Endothelial cell of umbilical vein (primary cell): ENCODE measurements around the gene SOX9. TPM values are rescaled to one million over a fixed set of nuclear protein-coding genes. Genes with fewer than 3 reads are reported as not detected.

Experiments used
- BruUV-seq: library from RNA; stranded (reverse); fragments of 400-500 nt; replicated peaks from 2 replicates; lab custom pipeline; 2021; lab: Mats Ljungman, UMichigan
- CTCF ChIA-PET: fragments of 300-600, 350-600 bp; sonication (Branson Sonifier 250); formaldehyde crosslinking; loops from one replicate; lab custom pipeline; 2021; ENCODE audit warnings: antibody characterized with exemption, inconsistent platforms; lab: Charles Lee
- POLR2A ChIA-PET: fragments of 300-600, 350-600 bp; sonication (Branson Sonifier 250); formaldehyde crosslinking; loops from one replicate; lab custom pipeline; 2021; ENCODE audit warnings: antibody characterized with exemption, inconsistent platforms; lab: Charles Lee
- DNase-seq: peaks from one replicate; pipeline ENCODE4 v3.0.0-alpha.2; 2011; ENCODE audit warnings: low read depth, low spot score
- FAIRE-seq: peaks from 2 replicates; lab custom pipeline; 2011; peaks lifted over from hg19 to GRCh38; lab: Jason Lieb, UNC
- H2AFZ ChIP-seq: 2 replicates; pipeline ENCODE4 v1.6.0; 2012; ENCODE audit warnings: low read depth, low read length, control low read depth, inconsistent platforms
- H3K27ac ChIP-seq: 2 replicates; pipeline ENCODE4 v1.5.1; 2011; ENCODE audit warnings: low read depth, mild to moderate bottlenecking, control low read depth, low read length, moderate library complexity; ENCODE audit not compliant: insufficient read depth
- H3K27me3 ChIP-seq, 2 experiments: 2 replicates each; pipeline versions ENCODE4 v1.6.0 to v1.6.1; 2011; ENCODE audit warnings: low read length in 2 of 2, mixed read lengths in 1 of 2; ENCODE audit not compliant: control insufficient read depth in 2 of 2, insufficient read depth in 2 of 2
- H3K36me3 ChIP-seq, 2 experiments: 2 replicates in 1 of 2; 3 replicates in 1 of 2; pipeline ENCODE4 v1.5.1; 2011; ENCODE audit warnings: low read length in 2 of 2, mild to moderate bottlenecking in 1 of 2, moderate library complexity in 1 of 2; ENCODE audit not compliant: control insufficient read depth in 2 of 2, insufficient read depth in 2 of 2; ENCODE audit errors: extremely low read depth in 1 of 2
- H3K4me1 ChIP-seq: 3 replicates; pipeline ENCODE4 v1.5.1; 2011; ENCODE audit warnings: mild to moderate bottlenecking, low read length; ENCODE audit not compliant: control insufficient read depth, insufficient read depth; ENCODE audit errors: extremely low read depth
- H3K4me2 ChIP-seq: 2 replicates; pipeline ENCODE4 v1.6.1; 2011; ENCODE audit warnings: low read length, control low read depth, mixed read lengths; ENCODE audit not compliant: insufficient read depth
- H3K4me3 ChIP-seq, 3 experiments: fragments of 200-600 bp in 1 of 3; sonication (generic), shearing (Covaris generic) in 1 of 3; replicated peaks in 1 of 3; 2 replicates each; pipeline ENCODE4 v1.5.1; 2011 to 2016; ENCODE audit warnings: control low read depth in 3 of 3, low read length in 3 of 3, mild to moderate bottlenecking in 2 of 3, inconsistent platforms in 1 of 3, low read depth in 1 of 3, moderate library complexity in 1 of 3; ENCODE audit not compliant: insufficient read depth in 1 of 3
- H3K79me2 ChIP-seq: 2 replicates; pipeline ENCODE4 v1.6.0; 2012; ENCODE audit warnings: low read length, inconsistent platforms; ENCODE audit not compliant: control insufficient read depth, insufficient read depth
- H3K9ac ChIP-seq: replicated peaks from 2 replicates; pipeline ENCODE3; 2011; ENCODE audit warnings: low read length, control low read depth; ENCODE audit not compliant: insufficient read depth; ENCODE audit errors: extremely low read depth
- H3K9me1 ChIP-seq: replicated peaks from 3 replicates; pipeline ENCODE4 v1.6.0; 2011; ENCODE audit warnings: mild to moderate bottlenecking, low read length; ENCODE audit not compliant: control insufficient read depth, insufficient read depth; ENCODE audit errors: extremely low read depth
- H3K9me3 ChIP-seq: replicated peaks from 2 replicates; pipeline ENCODE4 v1.5.1; 2012; ENCODE audit warnings: low read length, inconsistent platforms; ENCODE audit not compliant: control insufficient read depth, insufficient read depth
- H4K20me1 ChIP-seq: replicated peaks from 2 replicates; pipeline ENCODE3; 2011; ENCODE audit warnings: mild to moderate bottlenecking, low read length; ENCODE audit not compliant: control insufficient read depth, insufficient read depth; ENCODE audit errors: extremely low read depth
- EZH2 ChIP-seq: IDR thresholded peaks from 2 replicates; pipeline ENCODE4 v1.6.1; 2012; ENCODE audit warnings: borderline replicate concordance, low read depth, mild to moderate bottlenecking, moderate library complexity, low read length, inconsistent platforms; ENCODE audit not compliant: severe bottlenecking
- FOS ChIP-seq: IDR thresholded peaks from 2 replicates; pipeline ENCODE4 v1.6.1; 2011; ENCODE audit warnings: mild to moderate bottlenecking, low read length, moderate library complexity, borderline replicate concordance; ENCODE audit not compliant: insufficient read depth
- GATA2 ChIP-seq: IDR thresholded peaks from 2 replicates; pipeline ENCODE4 v1.7.0; 2011; ENCODE audit warnings: low read depth, mild to moderate bottlenecking, moderate library complexity, mixed read lengths, low read length; ENCODE audit not compliant: insufficient read length, insufficient read depth
- JUN ChIP-seq: IDR thresholded peaks from 2 replicates; pipeline ENCODE4 v1.6.1; 2011; ENCODE audit warnings: borderline replicate concordance, low read depth; ENCODE audit not compliant: insufficient read length, insufficient read depth
- MYC ChIP-seq: IDR thresholded peaks from one replicate; pipeline ENCODE4 v1.6.1; 2011; ENCODE audit warnings: mild to moderate bottlenecking, low read depth, low read length
- POLR2A ChIP-seq: IDR thresholded peaks from 2 replicates; pipeline ENCODE4 v1.6.1; 2012; ENCODE audit warnings: low read depth, mild to moderate bottlenecking, control low read depth, low read length
- POLR2AphosphoS5 ChIP-seq: IDR thresholded peaks from 2 replicates; pipeline ENCODE4 v1.6.1; 2012; ENCODE audit warnings: low read depth, mild to moderate bottlenecking, control low read depth, low read length, moderate library complexity; ENCODE audit not compliant: insufficient read depth
- dilution Hi-C: fragments of 300-500 bp; cut with MboI; formaldehyde crosslinking; loops from one replicate; pipeline ENCODE4 v1.15.0; 2019; ENCODE audit warnings: low sequenced_read_pairs; ENCODE audit not compliant: extremely low pct_ligation_motif_present
- intact Hi-C: fragments of 100-400 bp; cut with micrococcal nuclease; formaldehyde crosslinking; loops from one replicate; pipeline ENCODE4 v1.10.0; 2022
- polyA plus RNA-seq, 4 experiments: library from polyadenylated mRNA; depleted of rRNA in 3 of 4; stranded (reverse) in 3 of 4; unstranded in 1 of 4; fragments of >200 nt; gene quantifications; 2 replicates each; pipeline versions ENCODE4 v1.2.1 to v1.2.3, GENCODE V29; 2011 to 2012; ENCODE audit warnings: missing spikeins in 1 of 4
- total RNA-seq: library from RNA; stranded (reverse); gene quantifications from 2 replicates; pipeline ENCODE4 v1.2.3, GENCODE V29; 2021
- TF ChIP-seq, protein P1 (sequence below): IDR thresholded peaks from 2 replicates; pipeline ENCODE4 v1.6.1; 2011; ENCODE audit not compliant: insufficient read depth, insufficient read length
- TF ChIP-seq, protein P2 (sequence below), 2 donors: IDR thresholded peaks; 1 replicate in 1 of 2; 2 replicates in 1 of 2; pipeline ENCODE4 v1.5.1; 2011; ENCODE audit warnings: low read length in 2 of 2, mild to moderate bottlenecking in 2 of 2, moderate library complexity in 2 of 2, control low read depth in 1 of 2, inconsistent platforms in 1 of 2, low read depth in 1 of 2; ENCODE audit not compliant: insufficient read depth in 1 of 2; ENCODE audit errors: extremely low read depth in 1 of 2

Gene SOX9
- total and polyA plus RNA-seq, 2 donors (not counting 3 experiments of a cell fraction or from before 2014, with no cell fraction given), result not detected

DNA sequence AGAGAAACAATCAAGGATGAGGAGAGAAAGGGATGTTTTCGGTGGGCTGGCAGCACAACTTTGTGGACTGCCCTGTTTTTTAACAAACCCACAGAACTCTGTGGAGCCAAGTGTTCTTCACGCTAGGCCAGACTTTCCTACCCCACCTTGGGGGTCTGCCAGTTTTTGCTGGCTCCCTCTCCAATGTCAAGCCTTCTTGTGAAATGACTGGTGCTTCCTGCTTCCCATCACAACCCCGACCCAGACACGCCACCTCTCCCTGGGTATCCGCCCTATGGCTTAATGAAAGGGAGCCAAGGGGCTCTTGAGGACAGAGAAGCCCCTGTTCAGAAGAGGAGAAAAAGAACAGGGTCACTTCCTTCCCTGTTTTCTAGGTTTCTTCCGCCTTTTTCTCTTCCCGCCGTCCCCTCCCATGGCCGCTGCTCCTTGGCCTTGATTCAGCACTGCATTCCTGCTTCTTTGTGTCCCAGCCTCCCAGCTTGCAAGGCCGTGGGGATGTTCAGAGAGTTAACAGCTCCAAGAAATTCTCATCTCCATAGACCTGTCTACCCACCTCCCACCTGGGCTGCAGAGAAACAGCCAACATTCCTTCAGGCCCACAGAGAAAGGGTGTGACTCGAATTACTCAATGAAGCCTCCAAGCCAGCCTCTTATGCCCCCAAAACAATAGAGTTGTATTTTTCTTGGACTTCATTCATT, 16.5 kb upstream of the SOX9 start:
- no peak overlapping the region for H3K4me2 ChIP-seq
- no peaks in the 10 kb centered on the region for H3K27me3 ChIP-seq
- no peak overlapping the region for H3K9ac ChIP-seq
- no peaks in the 10 kb centered on the region for H3K9me1 ChIP-seq
- H3K4me3 ChIP-seq, result no peak overlapping the region
- no peak overlapping the region for H3K27ac ChIP-seq
- no peaks in the 10 kb centered on the region for H4K20me1 ChIP-seq
- dilution Hi-C loops (no loop called here), intact Hi-C loops (no loop called here)
- ChIA-PET CTCF (no interaction called here), POLR2A (no interaction called here)
- DNase-seq (no peak), FAIRE-seq (no peak)
- H3K9me3 ChIP-seq, result no peaks in the 10 kb centered on the region
- H3K36me3 ChIP-seq, result no peaks in the 10 kb centered on the region
- TF ChIP-seq GATA2, result no peak
- TF ChIP-seq POLR2AphosphoS5, result no peak
- TF ChIP-seq, protein P1, sequence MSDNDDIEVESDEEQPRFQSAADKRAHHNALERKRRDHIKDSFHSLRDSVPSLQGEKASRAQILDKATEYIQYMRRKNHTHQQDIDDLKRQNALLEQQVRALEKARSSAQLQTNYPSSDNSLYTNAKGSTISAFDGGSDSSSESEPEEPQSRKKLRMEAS, result no peak
- TF ChIP-seq JUN, result no peak
- no peak for TF ChIP-seq POLR2A
- no peak for TF ChIP-seq MYC
- no peak for TF ChIP-seq FOS
- TF ChIP-seq, protein P2, sequence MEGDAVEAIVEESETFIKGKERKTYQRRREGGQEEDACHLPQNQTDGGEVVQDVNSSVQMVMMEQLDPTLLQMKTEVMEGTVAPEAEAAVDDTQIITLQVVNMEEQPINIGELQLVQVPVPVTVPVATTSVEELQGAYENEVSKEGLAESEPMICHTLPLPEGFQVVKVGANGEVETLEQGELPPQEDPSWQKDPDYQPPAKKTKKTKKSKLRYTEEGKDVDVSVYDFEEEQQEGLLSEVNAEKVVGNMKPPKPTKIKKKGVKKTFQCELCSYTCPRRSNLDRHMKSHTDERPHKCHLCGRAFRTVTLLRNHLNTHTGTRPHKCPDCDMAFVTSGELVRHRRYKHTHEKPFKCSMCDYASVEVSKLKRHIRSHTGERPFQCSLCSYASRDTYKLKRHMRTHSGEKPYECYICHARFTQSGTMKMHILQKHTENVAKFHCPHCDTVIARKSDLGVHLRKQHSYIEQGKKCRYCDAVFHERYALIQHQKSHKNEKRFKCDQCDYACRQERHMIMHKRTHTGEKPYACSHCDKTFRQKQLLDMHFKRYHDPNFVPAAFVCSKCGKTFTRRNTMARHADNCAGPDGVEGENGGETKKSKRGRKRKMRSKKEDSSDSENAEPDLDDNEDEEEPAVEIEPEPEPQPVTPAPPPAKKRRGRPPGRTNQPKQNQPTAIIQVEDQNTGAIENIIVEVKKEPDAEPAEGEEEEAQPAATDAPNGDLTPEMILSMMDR (IDR thresholded peaks at IDR 0.05; ENCODE audit: extremely low read depth in 1 of 2, insufficient read depth in 1 of 2, low read depth in 1 of 2, low read length in 2 of 2), result no peak
- no peak for TF ChIP-seq EZH2
- H2AFZ ChIP-seq, result no peak overlapping the region
- H3K79me2 ChIP-seq, result no peaks in the 10 kb centered on the region
- H3K4me1 ChIP-seq, result no peaks in the 10 kb centered on the region
- no TSS peak for BruUV-seq
